A673 (cell line): Measurements from ENCODE around the gene UBALD2. TPM values are rescaled to one million over a fixed set of nuclear protein-coding genes. Genes with fewer than 3 reads are reported as not detected.

ENCODE experiments used
- BruUV-seq: library from RNA; stranded (reverse); fragments of 400-500 nt; replicated peaks from 2 replicates; lab custom pipeline; 2021; lab: Mats Ljungman, UMichigan
- CTCF ChIA-PET: fragments of 300-600 bp; sonication (Branson Sonifier 250); formaldehyde crosslinking; loops from one replicate; lab custom pipeline; 2022; ENCODE audit warnings: antibody characterized with exemption; lab: Charles Lee
- POLR2A ChIA-PET: fragments of 300-600 bp; sonication (Branson Sonifier 250); formaldehyde crosslinking; loops from one replicate; lab custom pipeline; 2022; ENCODE audit warnings: antibody characterized with exemption; ENCODE audit not compliant: low non-redundant PET; lab: Charles Lee
- DNase-seq: peaks from one replicate; pipeline ENCODE4 v3.0.0-alpha.2; 2015; ENCODE audit warnings: low spot score
- H3K27ac ChIP-seq: fragments of 200-600 bp; sonication (generic); 2 replicates; pipeline ENCODE4 v1.5.1; 2016; ENCODE audit warnings: mixed run types, low read depth, mild to moderate bottlenecking, mixed read lengths, antibody characterized with exemption, low read length; ENCODE audit not compliant: poor library complexity, severe bottlenecking
- H3K27me3 ChIP-seq: fragments of 200-600 bp; sonication (generic); replicated peaks from 2 replicates; pipeline ENCODE4 v1.6.1; 2017; ENCODE audit warnings: mixed run types, low read depth, mild to moderate bottlenecking, mixed read lengths, antibody characterized with exemption, low read length; ENCODE audit not compliant: insufficient read depth, poor library complexity
- H3K36me3 ChIP-seq: fragments of 200-600 bp; sonication (generic); 2 replicates; pipeline ENCODE4 v1.6.1; 2016; ENCODE audit warnings: mixed run types, mild to moderate bottlenecking, mixed read lengths, antibody characterized with exemption, low read length; ENCODE audit not compliant: insufficient read depth, poor library complexity, severe bottlenecking
- H3K4me1 ChIP-seq: fragments of 200-600 bp; sonication (generic); 2 replicates; pipeline ENCODE4 v1.6.1; 2017; ENCODE audit warnings: mixed run types, mild to moderate bottlenecking, mixed read lengths, antibody characterized with exemption, low read length; ENCODE audit not compliant: insufficient read depth, poor library complexity, severe bottlenecking
- H3K4me3 ChIP-seq: fragments of 200-600 bp; sonication (generic); 2 replicates; pipeline ENCODE4 v1.5.1; 2016; ENCODE audit warnings: low read depth, mixed run types, mild to moderate bottlenecking, mixed read lengths, low read length; ENCODE audit not compliant: poor library complexity, severe bottlenecking
- H3K9me3 ChIP-seq: fragments of 200-600 bp; sonication (generic); 2 replicates; pipeline ENCODE4 v1.6.1; 2016; ENCODE audit warnings: mixed run types, low read depth, mild to moderate bottlenecking, mixed read lengths, antibody characterized with exemption, low read length; ENCODE audit not compliant: poor library complexity, severe bottlenecking
- EZH2 ChIP-seq: fragments of 200-600 bp; sonication (generic); IDR thresholded peaks from 2 replicates; pipeline ENCODE4 v1.6.1; 2017; ENCODE audit warnings: borderline replicate concordance, low read depth, mild to moderate bottlenecking, mixed read lengths, antibody characterized with exemption, low read length; ENCODE audit not compliant: poor library complexity, severe bottlenecking
- intact Hi-C: fragments of 100-400 bp; cut with micrococcal nuclease; formaldehyde crosslinking; loops from one replicate; pipeline ENCODE4 v1.10.0; 2022; ENCODE audit not compliant: unreplicated experiment
- total RNA-seq: library from RNA; stranded (reverse); gene quantifications from 2 replicates; pipeline ENCODE4 v1.2.3, GENCODE V29; 2021
- TF ChIP-seq, protein P1 (sequence below): fragments of 300-800, 200-600 bp; sonication (generic); conservative IDR thresholded peaks from 2 replicates; pipeline ENCODE4 v1.5.1; 2017; ENCODE audit warnings: low read depth, mild to moderate bottlenecking, antibody characterized with exemption, low read length, moderate library complexity, mixed read lengths

Gene UBALD2
- total RNA-seq, 1 experiment from 2014 or later = 46.5 TPM

DNA sequence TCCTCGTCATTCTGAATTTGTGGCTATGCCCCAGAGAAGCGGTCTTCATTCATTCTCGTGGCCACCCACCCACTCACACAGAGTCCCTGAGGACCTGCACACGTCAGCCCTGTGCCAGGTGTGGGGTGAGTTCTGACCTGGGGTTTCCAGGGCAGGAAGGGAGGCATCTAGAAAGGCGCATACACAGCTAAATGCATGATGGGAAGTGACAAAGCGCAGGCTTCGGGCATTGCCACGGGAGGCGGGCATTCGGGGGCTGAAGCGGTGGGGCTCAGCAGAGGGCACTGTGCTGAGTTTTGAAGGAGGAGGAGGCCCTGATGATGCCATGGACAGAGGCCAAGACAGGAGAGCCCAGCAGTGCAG lies 10.9 kb downstream of the UBALD2 start:
- no peak overlapping the region for H3K27ac ChIP-seq
- H3K4me1 ChIP-seq = no peaks in the 10 kb centered on the region
- TF ChIP-seq EZH2 = no peak
- TF ChIP-seq, protein P1, sequence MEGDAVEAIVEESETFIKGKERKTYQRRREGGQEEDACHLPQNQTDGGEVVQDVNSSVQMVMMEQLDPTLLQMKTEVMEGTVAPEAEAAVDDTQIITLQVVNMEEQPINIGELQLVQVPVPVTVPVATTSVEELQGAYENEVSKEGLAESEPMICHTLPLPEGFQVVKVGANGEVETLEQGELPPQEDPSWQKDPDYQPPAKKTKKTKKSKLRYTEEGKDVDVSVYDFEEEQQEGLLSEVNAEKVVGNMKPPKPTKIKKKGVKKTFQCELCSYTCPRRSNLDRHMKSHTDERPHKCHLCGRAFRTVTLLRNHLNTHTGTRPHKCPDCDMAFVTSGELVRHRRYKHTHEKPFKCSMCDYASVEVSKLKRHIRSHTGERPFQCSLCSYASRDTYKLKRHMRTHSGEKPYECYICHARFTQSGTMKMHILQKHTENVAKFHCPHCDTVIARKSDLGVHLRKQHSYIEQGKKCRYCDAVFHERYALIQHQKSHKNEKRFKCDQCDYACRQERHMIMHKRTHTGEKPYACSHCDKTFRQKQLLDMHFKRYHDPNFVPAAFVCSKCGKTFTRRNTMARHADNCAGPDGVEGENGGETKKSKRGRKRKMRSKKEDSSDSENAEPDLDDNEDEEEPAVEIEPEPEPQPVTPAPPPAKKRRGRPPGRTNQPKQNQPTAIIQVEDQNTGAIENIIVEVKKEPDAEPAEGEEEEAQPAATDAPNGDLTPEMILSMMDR = no peak
- no peaks in the 10 kb centered on the region for H3K27me3 ChIP-seq
- H3K9me3 ChIP-seq = no peaks in the 10 kb centered on the region
- POLR2A ChIA-PET = no interaction called here
- BruUV-seq = no TSS peak
- H3K36me3 ChIP-seq = peaks cover 2% of the 10 kb centered on the region
- CTCF ChIA-PET = no interaction called here
- no peak for DNase-seq
- no peak overlapping the region for H3K4me3 ChIP-seq
- intact Hi-C loops = no loop called here

- no peaks in the 10 kb centered on the region for H3K4me1 ChIP-seq
- no peak overlapping the region for H3K27ac ChIP-seq
- no peak overlapping the region for H3K4me3 ChIP-seq
- intact Hi-C loops = no loop called here
- no TSS peak for BruUV-seq
- DNase-seq = no peak
- ChIA-PET POLR2A (no interaction called here), CTCF (no interaction called here)
- TF ChIP-seq EZH2 = no peak
- TF ChIP-seq, protein P1 = no peak
- no peaks in the 10 kb centered on the region for H3K9me3 ChIP-seq
- H3K27me3 ChIP-seq = no peaks in the 10 kb centered on the region
- no peaks in the 10 kb centered on the region for H3K36me3 ChIP-seq
Measured at GRCh38 chr17:76276461-76277299, 11.5 kb downstream of the UBALD2 start.

GRCh38 chr17:76277300-76278267 lies 12.4 kb downstream of the UBALD2 start:
- no TSS peak for BruUV-seq
- TF ChIP-seq, protein P1 = no peak
- TF ChIP-seq EZH2 = no peak
- no peaks in the 10 kb centered on the region for H3K27me3 ChIP-seq
- H3K9me3 ChIP-seq = no peaks in the 10 kb centered on the region
- ChIA-PET POLR2A (interaction anchor here (0.5 to 0.7 kb wide), 2 partner anchors 13 to 231 kb away, joined by 3 read pairs; no protein-coding TSS in a partner anchor), CTCF (no interaction called here)
- H3K36me3 ChIP-seq = no peaks in the 10 kb centered on the region
- H3K4me1 ChIP-seq = no peaks in the 10 kb centered on the region
- no peak for DNase-seq
- H3K27ac ChIP-seq = no peak overlapping the region
- intact Hi-C loops = no loop called here
- H3K4me3 ChIP-seq = no peak overlapping the region
